Pancreas (tissue), 10 donors: Measurements from ENCODE around the gene NFIX. TPM values are rescaled to one million over a fixed set of nuclear protein-coding genes. Genes with fewer than 3 reads are reported as not detected.

Experiments used
- ATAC-seq, 4 donors: fragments of 200-7000 bp; cut with Tn5 transposase; one replicate each; pipeline versions ENCODE4 v1.8.0 to v1.9.1; 2020; ENCODE audit warnings: mild to moderate bottlenecking in 4 of 4, moderate library complexity in 4 of 4
- DNase-seq, 6 donors: peaks; one replicate each; pipeline ENCODE4 v3.0.0-alpha.2; 2020
- FAIRE-seq: peaks from 2 replicates; lab custom pipeline; 2012; peaks lifted over from hg19 to GRCh38; lab: Jason Lieb, UNC
- H3K27ac ChIP-seq, 4 donors: fragments of 200-600 bp; sonication (generic); 1 replicate in 3 of 4; 2 replicates in 1 of 4; pipeline versions ENCODE4 v1.5.0 to v1.8.0; 2020
- H3K27me3 ChIP-seq, 4 donors: fragments of 200-600 bp; one replicate each; pipeline ENCODE4 v1.8.0; 2021
- H3K36me3 ChIP-seq, 3 donors: fragments of 200-600 bp; sonication (generic) in 1 of 3; one replicate each; pipeline versions ENCODE4 v1.5.0 to v1.8.0; 2020 to 2021
- H3K4me1 ChIP-seq, 3 donors: fragments of 200-600 bp; one replicate each; pipeline ENCODE4 v1.8.0; 2021
- H3K4me3 ChIP-seq, 4 donors: fragments of 200-600 bp; sonication (generic) in 2 of 4; one replicate each; pipeline versions ENCODE4 v1.5.0 to v1.8.0; 2020 to 2021
- H3K9me3 ChIP-seq, 4 donors: fragments of 200-600 bp; one replicate each; pipeline ENCODE4 v1.8.0; 2021
- CTCF ChIP-seq, 4 donors: fragments of 200-600 bp; sonication (generic) in 3 of 4; IDR thresholded peaks; one replicate each; pipeline versions ENCODE4 v1.5.0 to v1.8.0; 2021; ENCODE audit warnings: antibody characterized with exemption in 4 of 4
- WGBS, 2 donors: extraction: QIAGEN DNeasy Blood & Tissue Kit; methylation state at CpG; one replicate each; pipeline ENCODE4 v1.1.7; 2013; 5-methylcytosine and 5-hydroxymethylcytosine counted together
- intact Hi-C, 3 donors: fragments of 100-400 bp; cut with DNase I; formaldehyde crosslinking; loops; one replicate each; pipeline versions ENCODE4 v1.11.1 to v1.14.2; 2022
- polyA plus RNA-seq, 2 donors: library from polyadenylated mRNA; stranded (reverse); fragments of 200-250 nt; gene quantifications; one replicate each; pipeline ENCODE4 v1.2.3, GENCODE V29; 2013
- total RNA-seq, 6 donors: library from RNA; stranded (reverse); fragmentation: NEBNext Ultra II Directional in 4 of 6; extraction: Animal tissue kit (Norgen Biotek cat#: 25700) in 4 of 6; gene quantifications; one replicate each; pipeline versions ENCODE4 v1.2.1 to v1.2.4, GENCODE V29; 2021 to 2023
- donor health status: healthy with polysubstance abuse.
- donor health status: DM: no; HTN: no; CAD: no; lungs with moderate emphysema.
- donor health status: DM: no; HTN: no; CAD: no.
- donor health status: control.
- donor health status: control.
- donor health status: Bipolar disorder and iron deficiency.
- donor health status: DM: yes; HTN: yes; CAD: no.
- donor health status: DM: no; HTN: no; CAD: no.
- donor health status: DM: no; HTN: no; CAD: no.
- donor health status: DM: yes; HTN: yes; CAD: no.

The NFIX gene
- total and polyA plus RNA-seq, 8 donors, result 8.3 to 45.1 (median 32.7) TPM

- H3K36me3 ChIP-seq, result no peaks in the 10 kb centered on the region
- ATAC-seq, result no peak
- TF ChIP-seq CTCF (IDR thresholded peaks at IDR 0.05), result no peak
- WGBS, 2 donors, result 71 to 78% methylated on average over 7 of the region's 7 CpGs
- no peak for DNase-seq
- no peak overlapping the region for H3K4me3 ChIP-seq
- H3K27me3 ChIP-seq, result no peaks in the 10 kb centered on the region
- intact Hi-C loops, result no loop called here
- no peaks in the 10 kb centered on the region for H3K9me3 ChIP-seq
- peaks cover 5 to 41% (median 27%) of the 10 kb centered on the region in 3 donors for H3K4me1 ChIP-seq
- FAIRE-seq, result no peak
- peak overlapping the region in 3 of 4 donors; percentile 19 to 37 (median 22) for H3K27ac ChIP-seq
Observed at GRCh38 chr19:13037161-13037560, 41.9 kb downstream of the NFIX start.

- 86 to 88% methylated on average over 7 of the region's 7 CpGs for WGBS, 2 donors
- Histone ChIP-seq H3K9me3 (no peaks in the 10 kb centered on the region), H3K27ac (peak overlapping the region in 1 of 4 donors; percentile 37), H3K4me3 (no peak overlapping the region), H3K4me1 (peaks cover 5 to 35% (median 27%) of the 10 kb centered on the region in 3 donors), H3K27me3 (no peaks in the 10 kb centered on the region), H3K36me3 (no peaks in the 10 kb centered on the region)
- no peak for TF ChIP-seq CTCF (IDR thresholded peaks at IDR 0.05)
- FAIRE-seq (no peak), DNase-seq (no peak), ATAC-seq (no peak)
- intact Hi-C loops, result no loop called here
Observed at GRCh38 chr19:13037731-13038130, 42.5 kb downstream of the NFIX start.

GRCh38 chr19:13038306-13039210, 43.3 kb downstream of the NFIX start:
- peaks cover 11 to 29% (median 27%) of the 10 kb centered on the region in 3 donors for H3K4me1 ChIP-seq
- no peak overlapping the region for H3K4me3 ChIP-seq
- no peak overlapping the region for H3K27ac ChIP-seq
- TF ChIP-seq CTCF (IDR thresholded peaks at IDR 0.05), result no peak
- WGBS, 2 donors, result 77% methylated on average over 13 of the region's 13 CpGs
- intact Hi-C loops, result no loop called here
- no peaks in the 10 kb centered on the region for H3K27me3 ChIP-seq
- ATAC-seq (no peak), DNase-seq (no peak), FAIRE-seq (no peak)
- H3K9me3 ChIP-seq, result no peaks in the 10 kb centered on the region
- no peaks in the 10 kb centered on the region for H3K36me3 ChIP-seq

- ATAC-seq, result no peak
- H3K27me3 ChIP-seq, result no peaks in the 10 kb centered on the region
- no peaks in the 10 kb centered on the region for H3K9me3 ChIP-seq
- no peak for DNase-seq
- no peak for TF ChIP-seq CTCF (IDR thresholded peaks at IDR 0.05)
- intact Hi-C loops, result no loop called here
- 72 to 79% methylated on average over 8 of the region's 8 CpGs for WGBS, 2 donors
- FAIRE-seq, result no peak
- H3K27ac ChIP-seq, result no peak overlapping the region
- H3K4me1 ChIP-seq, result peaks cover 6 to 21% (median 20%) of the 10 kb centered on the region in 3 donors
- H3K4me3 ChIP-seq, result no peak overlapping the region
- H3K36me3 ChIP-seq, result no peaks in the 10 kb centered on the region
Observed at GRCh38 chr19:13039211-13039789, 44.0 kb downstream of the NFIX start.
